CD4-positive, alpha-beta T cell treated with Interleukin-1 beta for 1 hour (primary cell): ENCODE data around the gene ATP10A.

ENCODE experiments used
- DNase-seq, 2 donors: peaks; one replicate each; pipeline ENCODE4 v3.0.0-alpha.2; 2020 to 2022

ATP10A gene

DNA sequence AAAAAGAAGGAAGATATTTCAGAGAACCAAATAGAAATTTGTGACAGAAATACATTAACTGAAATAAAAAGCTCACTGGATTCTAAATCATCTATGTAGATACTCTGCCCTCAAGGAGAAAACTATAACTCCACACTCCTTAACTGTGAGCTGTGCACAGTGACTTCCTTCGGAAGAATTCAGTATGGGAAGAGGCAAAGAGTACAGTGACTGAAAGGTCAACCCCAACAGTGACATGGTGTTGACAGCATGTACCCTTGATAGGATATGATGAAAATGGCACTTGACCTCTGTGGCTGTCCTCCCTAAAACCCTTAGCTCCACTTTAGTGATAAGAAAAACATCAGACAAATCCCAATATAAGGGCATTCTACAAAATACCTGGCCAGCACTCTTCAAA is 165.5 kb downstream of the ATP10A start:
- DNase-seq, result no peak

DNA sequence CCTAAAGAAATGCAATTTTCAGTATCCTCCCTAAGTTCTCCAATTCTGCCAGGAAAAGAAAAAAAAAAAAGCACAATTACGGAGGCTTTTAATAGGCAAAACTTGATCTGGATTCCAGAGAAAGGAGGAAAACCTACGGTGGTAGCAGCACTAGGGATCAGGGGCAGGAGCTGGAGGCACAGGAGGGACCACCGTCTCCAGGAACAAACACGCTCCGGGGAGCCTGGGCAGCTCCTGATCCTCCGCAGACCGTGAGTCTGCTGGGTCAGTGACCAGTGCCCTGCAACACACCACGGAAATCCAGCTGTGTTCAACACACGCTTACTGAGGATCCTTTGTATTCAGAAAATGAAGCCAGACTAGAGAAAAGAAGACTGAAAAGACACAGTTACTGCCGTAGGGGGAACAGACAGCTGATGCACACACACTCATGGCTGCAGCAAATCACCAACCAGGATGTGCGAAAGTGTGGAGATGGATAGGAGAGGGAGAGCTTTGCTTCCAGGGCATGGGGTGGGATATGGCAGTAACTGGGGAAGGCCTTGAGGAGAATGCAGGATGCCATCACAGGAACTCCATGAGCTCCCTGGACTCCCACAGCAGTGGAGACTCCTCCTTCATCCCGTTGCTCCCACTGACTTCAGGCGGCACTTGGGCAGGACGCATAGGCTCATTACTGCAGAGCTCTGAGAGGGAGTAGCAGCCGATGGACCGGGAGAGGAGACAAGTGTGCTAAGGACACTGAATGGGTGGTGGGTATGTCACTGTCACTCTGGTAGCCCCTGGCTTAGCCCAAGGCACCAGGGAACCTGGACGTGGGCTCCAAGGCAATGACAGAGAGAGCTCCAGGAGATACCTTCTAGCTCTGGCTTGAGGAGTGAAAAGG is 167.0 kb downstream of the ATP10A start:
- DNase-seq, result no peak

DNA sequence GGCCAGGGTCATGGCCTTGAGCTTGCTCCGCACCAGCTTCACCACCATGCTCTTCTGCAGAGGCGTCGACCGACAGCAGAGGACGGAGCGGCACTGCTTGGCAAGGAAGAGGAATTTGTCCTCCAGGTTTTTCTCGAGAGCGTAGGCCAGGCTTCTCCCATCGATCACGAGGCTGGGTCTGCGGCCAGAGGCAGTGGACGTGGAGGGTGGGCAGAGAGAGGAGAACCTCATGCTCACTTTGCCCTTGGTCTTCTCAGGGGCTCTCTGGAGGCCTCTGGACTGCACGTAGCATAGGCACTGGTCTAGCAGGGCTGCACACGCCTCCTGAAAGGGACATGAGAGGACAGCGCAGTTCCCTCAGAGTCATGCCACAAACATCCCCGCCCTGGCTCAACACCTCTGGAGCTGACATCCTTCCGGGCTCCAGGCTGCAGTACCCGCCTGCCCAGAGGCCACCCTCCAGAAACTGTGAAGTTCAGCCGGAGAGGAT is 168.3 kb downstream of the ATP10A start:
- no peak for DNase-seq

DNA sequence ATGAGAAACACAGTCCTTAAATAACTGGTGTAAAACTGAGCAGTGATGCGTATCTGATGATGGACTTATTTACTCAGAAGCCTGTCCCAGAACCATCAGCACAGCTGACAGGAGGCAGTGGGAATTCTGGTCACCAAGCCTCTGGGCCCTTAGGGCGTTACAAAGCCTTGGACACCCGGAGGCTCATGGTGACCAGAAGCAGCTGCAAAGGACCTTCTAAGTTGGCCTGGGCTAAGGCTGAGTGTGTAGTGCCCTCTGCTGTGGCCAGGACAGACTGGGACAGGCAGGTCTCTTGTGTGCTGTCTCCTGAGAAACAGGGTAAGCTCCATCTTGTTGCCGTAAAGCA is 168.9 kb downstream of the ATP10A start:
- no peak for DNase-seq

DNA sequence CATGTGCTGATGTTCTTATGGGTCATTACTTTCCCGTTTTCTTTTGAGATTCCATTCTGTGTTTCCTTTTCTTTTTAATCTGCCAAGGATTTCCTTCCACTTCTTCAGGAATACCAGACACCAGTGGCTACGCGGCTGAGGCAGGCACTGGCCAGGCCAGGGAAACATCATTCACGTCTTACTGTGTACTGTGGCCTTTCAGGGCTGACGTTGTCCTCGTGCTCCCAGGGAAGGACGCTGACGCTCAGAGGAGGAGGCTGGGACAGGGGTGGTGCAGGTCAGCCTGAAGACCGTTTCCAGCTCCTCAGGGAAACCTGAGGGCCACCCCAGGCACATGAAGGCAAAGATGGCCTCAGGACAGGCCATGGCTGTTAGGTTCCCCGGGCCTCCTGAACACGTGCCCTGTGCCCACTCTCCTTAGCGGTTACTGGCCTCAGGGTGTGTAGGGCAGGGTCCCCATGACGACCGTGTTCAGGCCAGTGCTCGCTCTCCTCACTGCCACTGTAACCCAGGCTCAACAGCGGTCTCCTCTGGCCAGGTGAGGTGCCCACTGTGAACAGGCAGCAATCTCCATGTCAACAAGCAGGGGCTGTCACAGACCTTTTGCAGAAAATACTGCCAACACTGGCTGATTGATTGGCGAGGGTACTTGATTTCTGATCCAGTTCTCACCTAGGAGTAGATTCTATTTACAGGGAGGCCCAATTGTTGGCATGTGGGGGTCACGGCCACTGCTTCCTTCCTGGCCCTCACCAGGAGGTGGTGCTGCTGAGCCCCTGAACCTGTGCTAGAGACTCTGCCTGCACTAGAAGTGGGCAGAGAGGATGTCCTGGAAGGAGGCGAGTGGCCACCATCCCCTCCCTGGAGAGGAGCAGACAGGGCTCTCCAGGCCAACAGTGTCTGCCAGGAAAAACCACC is 169.5 kb downstream of the ATP10A start:
- DNase-seq, result peak; percentile 6 to 17

DNA sequence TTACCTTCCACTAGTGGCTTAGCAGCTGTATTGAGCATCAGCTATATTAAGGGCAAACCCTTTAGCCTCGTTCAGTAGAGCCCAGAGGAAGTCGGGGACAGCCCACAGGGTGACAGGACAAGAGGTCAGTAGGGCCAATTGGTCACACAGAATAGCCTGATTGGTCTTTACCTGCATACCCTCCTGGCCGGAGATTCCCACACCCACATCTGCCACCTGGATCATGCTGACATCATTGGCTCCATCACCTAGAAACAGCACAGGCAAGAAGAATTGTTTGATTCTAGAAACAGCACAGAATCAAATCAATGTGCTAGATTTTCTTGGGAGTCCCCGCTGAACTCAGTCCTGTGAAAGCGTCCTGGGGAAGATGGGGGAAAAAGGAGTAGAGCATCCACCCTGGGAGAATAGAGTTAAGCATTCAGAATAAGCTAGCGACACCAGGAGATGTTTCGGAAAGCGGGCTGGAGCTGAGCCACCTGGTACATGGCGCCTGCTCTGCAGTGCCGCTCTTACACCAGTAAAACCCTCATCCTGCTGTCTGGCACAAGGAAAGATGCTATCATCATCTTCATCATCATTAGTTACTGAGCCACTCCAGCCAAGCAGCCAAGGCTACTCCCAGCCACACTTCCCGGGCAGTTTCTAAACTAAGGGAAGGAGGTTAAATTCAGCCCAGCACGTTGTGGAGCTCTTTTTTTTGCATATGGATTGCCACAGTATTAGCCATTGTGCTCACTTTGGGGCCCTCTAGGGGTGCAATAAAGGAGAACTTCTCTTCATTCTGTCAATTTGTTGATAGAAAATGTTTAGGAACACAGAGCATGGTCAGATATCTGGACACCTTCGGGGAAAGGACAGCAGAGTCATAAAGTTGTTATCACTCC is 171.3 kb downstream of the ATP10A start:
- DNase-seq, result no peak

DNA sequence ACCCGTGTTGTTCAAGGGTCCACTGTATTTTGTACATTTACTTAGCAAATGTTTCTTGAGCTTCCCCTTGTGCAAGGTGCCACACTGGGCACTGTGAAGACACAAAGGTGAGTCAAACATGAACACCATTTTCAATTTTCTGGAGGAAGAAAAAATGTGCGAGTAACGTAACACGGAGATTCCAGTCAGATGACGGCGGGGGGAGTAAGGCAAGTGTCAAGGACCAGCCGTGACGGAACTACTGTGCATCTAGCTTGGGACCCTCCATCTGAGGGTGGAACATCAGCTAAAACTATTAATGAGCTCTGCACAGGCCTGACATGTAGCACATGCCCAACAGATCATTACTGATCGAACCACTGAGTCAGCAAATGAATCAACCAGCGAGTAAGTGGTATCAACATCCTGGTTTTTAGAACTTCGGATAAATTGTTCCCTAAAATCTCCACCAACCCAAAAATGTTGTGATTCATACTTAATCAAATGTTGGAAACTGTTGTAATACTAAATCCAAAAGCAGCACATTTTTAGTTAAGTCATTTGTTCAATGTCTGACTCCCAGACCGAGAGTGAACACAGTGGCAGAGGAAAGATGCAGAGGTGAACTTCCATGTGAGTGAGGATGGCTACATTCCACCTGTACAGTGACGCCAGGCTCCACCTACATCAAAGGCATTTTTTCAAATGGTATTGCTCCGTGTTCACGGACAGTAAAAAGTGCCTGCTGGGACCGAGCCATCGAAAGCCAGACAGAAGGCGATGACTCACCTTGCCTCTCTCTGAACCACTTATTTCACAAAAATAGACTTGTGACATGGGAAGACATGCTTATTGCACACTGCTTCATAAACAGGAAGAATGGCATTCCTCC is 172.2 kb downstream of the ATP10A start:
- DNase-seq, result no peak

DNA sequence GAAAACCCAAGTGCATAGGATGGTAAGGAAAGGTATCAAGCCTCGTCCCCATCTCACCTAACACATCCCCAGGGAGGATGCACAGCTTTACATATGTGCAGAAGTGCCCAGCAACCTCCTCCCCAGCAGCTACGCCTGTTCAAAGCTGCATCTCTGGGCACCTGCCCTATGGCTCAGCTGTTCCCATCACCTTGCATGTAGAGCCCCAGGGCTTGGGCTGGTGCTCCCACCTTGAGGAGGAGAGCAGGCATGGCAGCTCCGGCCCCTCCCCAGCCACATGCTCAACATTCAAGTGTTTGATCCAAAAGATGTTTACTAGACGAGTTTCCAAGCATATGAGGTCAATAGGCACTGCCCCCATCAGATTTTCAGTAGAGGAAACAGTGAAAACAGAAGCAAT is 173.5 kb downstream of the ATP10A start:
- no peak for DNase-seq

DNA sequence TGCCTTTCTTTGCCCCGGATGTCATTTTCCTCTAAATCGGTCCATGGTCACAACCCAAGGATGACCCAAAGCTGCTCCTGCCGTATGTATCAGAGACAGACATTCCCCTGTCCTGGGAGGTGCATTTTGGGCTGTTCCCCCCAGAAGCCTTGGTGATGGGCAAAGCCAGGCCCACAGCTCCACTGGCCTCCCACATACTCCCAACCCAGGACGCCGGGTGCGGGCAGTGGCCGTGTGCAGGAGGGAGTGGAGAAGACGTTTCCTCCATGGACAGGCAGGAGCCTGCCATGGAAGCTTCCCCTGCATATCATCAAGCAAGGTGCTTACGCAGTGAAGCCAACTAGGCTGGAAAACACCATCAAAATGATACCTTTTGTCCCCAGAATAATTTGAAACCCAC is 175.0 kb downstream of the ATP10A start:
- DNase-seq, result no peak

DNA sequence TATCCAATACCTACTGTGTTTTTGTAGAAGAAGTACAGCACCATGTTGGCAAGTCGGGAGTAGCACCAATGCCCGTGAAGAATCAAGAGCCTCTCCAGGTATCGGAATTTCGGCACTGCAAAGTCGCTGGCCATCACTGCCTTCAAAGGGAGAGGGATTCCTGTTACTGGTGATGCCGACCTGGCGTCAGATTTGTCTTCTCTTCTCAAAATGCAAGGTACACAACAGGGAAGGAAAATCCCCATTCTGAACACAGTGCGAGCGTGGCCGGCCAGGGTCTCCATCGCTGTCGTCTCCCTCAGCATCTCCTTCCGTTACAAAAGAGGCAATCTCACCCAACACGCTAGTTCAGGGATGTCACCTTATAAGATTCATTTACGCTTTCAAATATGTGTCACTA is 175.4 kb downstream of the ATP10A start:
- DNase-seq, result no peak

DNA sequence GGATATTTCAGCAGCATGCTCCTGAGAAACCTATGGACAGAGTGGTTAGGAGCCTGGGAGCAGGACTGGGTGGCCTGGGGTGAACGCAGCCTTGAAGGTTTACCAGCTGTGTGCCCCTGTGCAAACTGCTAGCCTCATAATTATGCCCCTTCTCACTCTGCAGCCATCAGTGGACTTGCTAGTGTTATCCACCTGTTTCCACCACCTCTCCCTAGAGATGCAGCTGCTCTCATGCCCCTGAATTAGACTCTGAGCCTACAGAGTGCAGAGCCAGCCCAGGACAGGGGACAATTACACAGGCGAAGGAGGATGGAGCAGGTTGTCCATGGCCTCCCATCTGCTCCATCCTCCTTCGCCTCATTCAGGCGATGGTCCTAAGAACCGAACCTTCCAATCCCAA is 175.9 kb downstream of the ATP10A start:
- DNase-seq, result no peak

DNA sequence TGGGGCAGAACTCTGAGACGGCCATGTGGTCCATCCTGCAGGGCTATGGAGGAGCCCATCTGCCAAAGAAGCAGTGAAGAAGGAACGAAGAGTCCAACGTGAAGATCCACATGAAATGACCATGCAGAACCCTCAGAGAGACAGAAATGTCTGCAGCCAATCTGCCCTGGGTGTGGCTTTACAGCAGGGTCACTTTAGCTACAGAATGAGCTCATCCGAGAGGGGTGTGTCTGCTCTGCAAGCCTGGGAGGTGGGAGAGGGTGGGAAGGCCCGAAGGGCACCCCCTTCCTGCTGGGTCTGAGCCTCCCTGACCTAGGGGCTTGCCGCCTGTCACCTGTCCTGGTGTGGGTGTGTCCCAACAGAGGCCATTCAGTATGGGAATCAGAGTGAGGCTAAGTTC is 176.3 kb downstream of the ATP10A start:
- no peak for DNase-seq

DNA sequence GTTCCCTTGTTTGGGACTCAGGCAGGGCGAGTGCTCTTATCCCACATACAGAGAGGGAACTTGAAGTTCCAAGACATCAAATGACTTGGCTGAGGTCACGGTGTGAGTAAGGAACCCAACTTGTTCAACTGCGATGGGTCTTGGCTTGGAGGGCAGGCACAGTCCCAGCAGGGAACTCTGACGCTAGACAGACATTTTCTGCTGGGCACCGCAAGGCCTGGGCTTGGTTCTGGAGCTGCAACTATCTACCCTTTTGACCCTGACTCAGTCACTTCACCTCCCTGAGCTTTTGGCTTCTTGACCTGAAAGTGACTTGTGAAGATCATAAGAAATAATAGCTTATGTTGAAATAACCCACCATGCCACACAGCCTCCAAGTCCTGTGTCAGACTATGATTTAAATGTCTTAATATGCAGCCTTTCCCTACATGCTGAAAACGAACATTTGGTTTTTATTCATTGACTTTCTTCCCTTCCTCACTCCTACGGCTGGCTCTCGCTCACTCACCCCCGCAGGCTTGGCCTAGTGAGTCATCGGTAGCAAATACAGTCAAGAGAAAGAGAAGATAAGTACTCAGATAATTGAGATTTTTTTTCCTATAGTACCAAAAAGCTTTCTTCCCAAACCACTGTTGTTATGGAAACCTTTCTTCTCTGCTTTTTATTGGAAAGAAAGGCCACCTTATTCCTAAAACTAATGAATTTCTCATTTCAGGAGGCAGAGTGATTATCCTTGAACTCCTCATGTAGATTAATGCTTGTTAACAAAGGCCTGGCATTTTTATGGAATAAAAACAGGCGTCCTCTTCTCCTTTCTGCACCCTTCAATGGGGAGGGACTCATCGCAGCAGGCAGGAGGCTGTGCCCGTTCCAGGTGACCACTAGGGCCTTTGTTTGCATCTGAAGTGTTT is 178.4 kb downstream of the ATP10A start:
- no peak for DNase-seq

DNA sequence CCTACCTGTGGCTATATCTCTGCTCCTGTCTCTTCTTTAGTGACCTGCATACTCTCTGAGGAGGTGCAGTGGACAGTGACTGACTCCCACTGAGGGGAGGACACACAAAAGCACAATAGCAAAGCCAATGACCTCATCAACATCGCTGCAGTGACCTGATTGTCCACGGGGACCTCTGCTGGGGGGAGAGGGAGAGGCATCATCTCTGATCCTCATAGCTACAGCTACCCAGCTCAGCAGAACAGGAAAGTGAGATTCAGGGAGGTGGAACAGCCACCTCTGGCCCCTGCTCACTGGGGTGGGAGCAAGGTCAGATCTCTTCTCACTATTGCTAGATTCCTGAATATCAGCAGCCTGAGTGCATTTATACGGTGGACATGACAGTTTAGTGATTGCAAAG is 179.2 kb downstream of the ATP10A start:
- no peak for DNase-seq

DNA sequence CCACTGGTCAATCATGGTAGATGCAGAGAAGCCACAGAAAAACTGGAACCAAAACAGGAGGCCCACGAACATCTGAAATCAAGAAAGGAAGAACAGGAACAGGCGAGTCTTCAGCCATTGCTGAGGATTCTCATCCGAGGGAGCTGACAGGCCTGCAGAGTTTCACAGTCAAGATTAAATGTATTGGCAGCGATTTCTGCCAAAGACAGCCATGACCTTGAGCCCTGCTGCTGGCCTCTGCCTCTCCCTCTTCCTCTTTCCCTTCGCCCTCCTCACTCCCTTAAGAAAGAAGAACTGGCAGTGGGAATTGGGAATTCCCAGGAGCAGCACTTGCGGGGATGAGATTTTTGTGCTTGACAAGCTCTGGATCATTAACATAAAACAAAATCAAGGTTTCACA is 179.7 kb downstream of the ATP10A start:
- DNase-seq, result no peak

DNA sequence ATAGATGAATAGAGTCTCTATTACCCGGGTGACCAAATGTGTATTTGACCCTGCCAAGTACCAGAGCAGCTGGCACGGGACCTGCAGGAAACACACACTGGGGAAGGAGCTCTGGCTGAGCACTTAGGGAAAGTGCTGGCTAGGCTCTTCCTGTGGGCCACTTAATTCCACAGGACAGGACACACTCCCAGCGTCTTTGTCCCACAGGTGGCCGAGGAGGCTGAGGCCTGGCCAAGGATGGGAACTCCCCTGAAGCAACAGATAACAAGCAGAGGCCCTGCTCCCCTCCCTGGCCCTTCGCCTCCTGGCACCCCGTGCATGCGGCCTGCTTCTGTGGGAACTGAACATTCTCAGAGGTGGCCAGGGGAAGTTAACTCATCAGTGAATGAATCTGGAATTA is 180.8 kb downstream of the ATP10A start:
- no peak for DNase-seq

DNA sequence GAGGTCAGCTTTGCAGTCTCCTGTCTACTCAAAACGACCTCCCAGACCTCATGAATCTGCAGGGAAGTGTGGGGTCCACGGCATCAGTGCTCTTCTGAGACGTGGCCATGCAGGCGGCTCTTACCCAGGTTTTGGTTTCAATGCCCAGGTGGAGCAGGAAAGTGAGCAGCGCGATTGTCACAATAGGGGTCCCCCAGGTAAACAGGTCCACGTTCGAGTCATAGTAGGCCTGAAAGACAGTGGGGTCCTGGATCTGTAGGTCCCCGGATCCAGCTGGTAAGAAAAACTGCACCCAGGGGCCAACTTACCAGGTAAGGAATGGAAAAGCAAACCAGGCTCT is 182.5 kb downstream of the ATP10A start:
- no peak for DNase-seq

DNA sequence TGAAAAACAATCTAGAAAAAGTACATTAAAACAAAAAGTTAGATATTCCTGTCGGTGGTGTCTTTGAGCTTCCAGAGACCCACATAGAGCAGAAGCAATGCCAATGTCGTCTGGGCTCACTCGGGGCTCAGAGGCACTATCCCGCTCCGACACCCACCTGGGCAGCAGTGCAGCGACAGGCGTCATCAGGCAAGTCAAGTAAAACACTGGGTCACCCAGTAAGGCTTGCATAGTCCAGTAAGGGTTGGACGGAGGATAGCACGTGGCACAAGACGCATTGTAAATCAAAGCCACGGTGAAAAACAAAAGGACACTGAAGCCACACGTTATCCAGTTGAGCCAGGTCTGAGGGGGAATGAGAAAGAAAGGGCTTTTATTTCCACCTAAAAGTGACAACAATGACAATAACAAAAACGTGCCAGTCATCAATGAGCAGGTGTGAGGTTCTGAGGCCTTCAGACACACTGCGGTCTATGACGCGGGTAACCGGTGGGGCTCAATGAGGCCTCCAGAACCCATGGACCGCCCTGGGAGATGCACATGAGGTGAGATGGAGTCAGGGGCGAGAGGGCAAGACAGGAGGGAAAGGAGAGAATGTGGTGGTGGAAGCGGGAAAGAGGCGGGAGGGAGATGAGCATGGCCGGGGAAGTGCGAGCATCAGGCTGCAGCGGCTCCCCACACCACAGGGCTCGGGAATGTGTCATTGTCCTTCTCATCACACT is 183.0 kb downstream of the ATP10A start:
- no peak for DNase-seq

DNA sequence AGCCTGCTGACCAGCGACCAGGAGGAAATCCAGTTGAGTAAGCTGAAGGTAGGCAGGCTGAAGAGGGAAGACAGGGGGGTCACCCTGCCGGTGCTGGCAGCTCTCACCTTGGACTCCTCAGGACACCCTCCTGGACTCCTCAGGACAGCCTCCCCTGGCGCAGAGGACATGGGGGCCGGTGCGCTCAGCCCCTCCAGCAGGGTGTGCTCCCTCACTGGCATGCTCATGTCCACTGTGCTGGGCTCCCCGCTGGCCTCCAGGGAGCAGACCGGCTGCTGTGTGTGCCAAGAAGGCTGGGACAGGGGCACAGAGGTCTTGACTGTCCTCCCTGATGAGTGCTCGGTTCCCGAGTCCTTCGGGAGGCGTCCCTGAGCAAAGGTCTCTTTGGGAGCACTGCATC is 183.6 kb downstream of the ATP10A start:
- DNase-seq, result no peak

DNA sequence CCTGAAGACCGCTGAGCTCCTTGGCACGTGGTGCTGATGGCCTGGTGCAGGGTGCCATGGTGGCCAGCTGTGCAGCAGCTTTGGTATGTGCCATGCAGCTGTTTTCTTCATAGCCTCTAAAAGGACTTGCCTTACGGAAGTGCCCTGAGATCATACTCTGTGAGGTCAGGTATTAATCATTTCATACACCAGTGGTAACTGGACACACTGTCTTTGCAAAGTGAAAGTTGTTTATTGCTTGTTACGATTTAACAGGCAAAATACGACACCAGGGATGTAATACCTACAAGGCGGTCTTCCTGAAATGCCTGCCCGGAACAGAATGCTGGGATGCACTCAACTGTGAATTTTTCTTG is 184.6 kb downstream of the ATP10A start:
- no peak for DNase-seq
